Stomach smooth muscle (tissue), 2 donors: ENCODE results near the gene SCN4B.

Experiments used
- H3K27ac ChIP-seq: one replicate; pipeline ENCODE4 v1.7.0; 2013; ENCODE audit warnings: mild to moderate bottlenecking, low read length, inconsistent platforms
- H3K27me3 ChIP-seq, 2 donors: one replicate each; pipeline ENCODE4 v1.7.0; 2013; ENCODE audit warnings: low read length in 2 of 2; ENCODE audit not compliant: insufficient read depth in 2 of 2, control insufficient read depth in 1 of 2
- H3K36me3 ChIP-seq, 2 donors: one replicate each; pipeline ENCODE4 v1.7.0; 2013; ENCODE audit warnings: low read length in 2 of 2; ENCODE audit not compliant: control insufficient read depth in 2 of 2, insufficient read depth in 2 of 2
- H3K4me1 ChIP-seq: one replicate; pipeline ENCODE4 v1.7.0; 2013; ENCODE audit warnings: low read length; ENCODE audit not compliant: control insufficient read depth, insufficient read depth
- H3K4me3 ChIP-seq, 2 donors: one replicate each; pipeline ENCODE4 v1.7.0; 2013; ENCODE audit warnings: low read length in 2 of 2
- H3K9ac ChIP-seq, 2 donors: one replicate each; pipeline ENCODE4 v1.7.0; 2013; ENCODE audit warnings: low read length in 2 of 2, mild to moderate bottlenecking in 1 of 2
- H3K9me3 ChIP-seq, 2 donors: one replicate each; pipeline ENCODE4 v1.7.0; 2013; ENCODE audit warnings: low read length in 2 of 2; ENCODE audit not compliant: control insufficient read depth in 2 of 2
- donor health status: healthy.
- donor health status: Pancreatic carcinoma.

The SCN4B gene

GRCh38 chr11:118142081-118142480 lies 10.5 kb downstream of the SCN4B start:
- no peaks in the 10 kb centered on the region for H3K9me3 ChIP-seq
- no peaks in the 10 kb centered on the region for H3K36me3 ChIP-seq
- H3K9ac ChIP-seq, result no peak overlapping the region
- peaks cover 7% of the 10 kb centered on the region for H3K4me1 ChIP-seq
- H3K27ac ChIP-seq, result no peak overlapping the region
- no peak overlapping the region for H3K4me3 ChIP-seq
- H3K27me3 ChIP-seq, result peaks cover 28 to 35% of the 10 kb centered on the region in 2 donors

DNA sequence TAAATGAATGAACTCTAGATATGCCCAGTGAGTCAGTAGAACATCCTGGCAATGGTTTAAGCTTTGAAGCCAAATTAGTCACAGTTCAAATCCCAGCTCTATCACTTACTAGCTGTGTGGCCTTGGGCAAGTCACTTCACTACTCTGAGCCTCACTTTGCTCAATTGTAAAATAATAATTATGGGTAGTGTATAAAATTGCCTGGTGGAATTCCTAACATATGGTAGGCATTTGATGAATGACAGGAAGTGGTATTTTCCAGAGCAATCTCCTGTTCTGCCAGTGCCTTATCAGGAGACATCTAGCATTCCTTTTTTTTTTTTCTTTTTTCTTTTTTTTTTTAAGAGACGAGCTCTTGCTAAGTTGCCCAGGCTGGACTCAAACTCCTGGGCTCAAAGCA lies 13.0 kb downstream of the SCN4B start:
- Histone ChIP-seq H3K27ac (no peak overlapping the region), H3K27me3 (peaks cover 28 to 38% of the 10 kb centered on the region in 2 donors), H3K9me3 (no peaks in the 10 kb centered on the region)

GRCh38 chr11:118138839-118139420 lies 13.7 kb downstream of the SCN4B start:
- Histone ChIP-seq H3K4me3 (no peak overlapping the region), H3K9me3 (no peaks in the 10 kb centered on the region), H3K4me1 (no peaks in the 10 kb centered on the region), H3K36me3 (no peaks in the 10 kb centered on the region), H3K9ac (no peak overlapping the region), H3K27me3 (peaks cover 28 to 32% of the 10 kb centered on the region in 2 donors), H3K27ac (no peak overlapping the region)

More for the DNA sequence above, 13.0 kb downstream of the SCN4B start:
- Histone ChIP-seq H3K36me3 (no peaks in the 10 kb centered on the region), H3K9ac (no peak overlapping the region), H3K4me1 (no peaks in the 10 kb centered on the region), H3K4me3 (no peak overlapping the region)

DNA sequence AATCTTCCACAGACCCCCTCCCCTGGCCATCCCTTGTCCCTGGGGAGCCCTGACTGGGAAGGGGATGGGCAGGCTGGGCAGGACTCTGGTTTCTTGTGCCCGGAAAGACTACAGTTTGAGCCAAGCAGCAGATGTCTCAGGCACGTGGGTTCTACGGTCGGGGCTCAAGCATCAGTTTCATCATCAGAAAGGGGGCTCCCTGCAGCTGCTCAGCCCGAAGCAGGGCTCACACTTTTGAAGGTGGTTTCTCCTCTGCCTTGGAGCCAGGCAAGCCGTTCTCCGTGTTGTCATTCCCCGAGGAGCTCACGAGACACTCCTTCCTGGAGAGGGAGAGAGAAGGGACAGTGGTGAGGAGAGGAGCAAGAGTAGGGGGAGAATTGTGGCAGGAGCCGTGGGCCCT lies 15.8 kb downstream of the SCN4B start:
- H3K27me3 ChIP-seq, result peaks cover 16 to 18% of the 10 kb centered on the region in 2 donors
- no peaks in the 10 kb centered on the region for H3K4me1 ChIP-seq

DNA sequence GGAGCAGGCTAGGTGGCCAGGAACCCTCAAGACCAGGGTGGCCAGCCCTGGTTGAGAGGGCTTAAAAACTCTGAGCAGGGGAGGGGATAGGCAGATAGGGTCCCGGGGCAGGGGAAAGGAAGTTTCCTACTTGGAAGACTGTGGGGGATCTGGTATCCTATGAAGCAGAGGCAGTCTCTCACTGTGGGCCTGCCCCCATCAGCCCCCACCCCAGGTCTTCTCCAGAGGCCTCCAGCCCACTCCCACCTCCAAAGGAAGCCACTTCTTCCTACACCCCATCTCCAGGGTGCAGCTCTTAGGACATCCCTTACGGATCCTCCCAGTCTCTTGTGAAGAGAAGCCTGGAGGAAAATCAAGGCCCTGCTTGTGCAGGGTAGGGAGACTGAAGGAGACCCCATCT lies 16.3 kb downstream of the SCN4B start:
- H3K4me1 ChIP-seq, result no peaks in the 10 kb centered on the region
- H3K9ac ChIP-seq, result no peak overlapping the region
- no peaks in the 10 kb centered on the region for H3K36me3 ChIP-seq
- no peak overlapping the region for H3K27ac ChIP-seq
- H3K9me3 ChIP-seq, result no peaks in the 10 kb centered on the region
- peaks cover 12 to 16% of the 10 kb centered on the region in 2 donors for H3K27me3 ChIP-seq
- no peak overlapping the region for H3K4me3 ChIP-seq

More for the DNA sequence above, 15.8 kb downstream of the SCN4B start:
- Histone ChIP-seq H3K9ac (no peak overlapping the region), H3K27ac (no peak overlapping the region), H3K36me3 (no peaks in the 10 kb centered on the region), H3K9me3 (no peaks in the 10 kb centered on the region), H3K4me3 (no peak overlapping the region)

GRCh38 chr11:118135796-118136165 lies 16.8 kb downstream of the SCN4B start:
- peaks cover 7 to 16% of the 10 kb centered on the region in 2 donors for H3K27me3 ChIP-seq
- no peaks in the 10 kb centered on the region for H3K36me3 ChIP-seq
- H3K27ac ChIP-seq, result no peak overlapping the region
- H3K4me3 ChIP-seq, result no peak overlapping the region
- H3K9me3 ChIP-seq, result no peaks in the 10 kb centered on the region
- no peak overlapping the region for H3K9ac ChIP-seq
- no peaks in the 10 kb centered on the region for H3K4me1 ChIP-seq

GRCh38 chr11:118135051-118135795 lies 17.4 kb downstream of the SCN4B start:
- Histone ChIP-seq H3K27me3 (peaks cover 2 to 14% of the 10 kb centered on the region in 2 donors), H3K4me3 (no peak overlapping the region), H3K4me1 (no peaks in the 10 kb centered on the region), H3K27ac (no peak overlapping the region), H3K36me3 (no peaks in the 10 kb centered on the region), H3K9ac (no peak overlapping the region), H3K9me3 (no peaks in the 10 kb centered on the region)

DNA sequence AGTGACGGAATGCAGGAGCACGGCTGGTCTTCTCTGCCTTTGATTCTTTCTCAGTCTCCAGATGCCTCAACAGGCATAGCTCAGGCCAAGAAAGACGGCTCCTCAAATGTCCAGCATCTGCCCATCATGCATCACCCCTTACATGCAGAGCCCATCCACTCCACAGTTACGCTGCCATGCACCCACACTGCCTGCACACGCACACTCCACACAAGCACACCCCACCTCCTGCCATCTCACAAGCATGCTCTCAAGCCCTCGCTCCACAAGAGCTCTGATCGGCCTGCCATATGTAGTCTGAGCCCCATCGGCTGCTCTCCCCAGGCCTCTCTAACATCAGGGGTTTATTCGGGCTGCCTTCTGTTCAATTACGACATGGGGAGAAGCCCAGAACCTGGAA lies 18.8 kb downstream of the SCN4B start:
- peaks cover 0 to 12% of the 10 kb centered on the region in 2 donors for H3K27me3 ChIP-seq
- no peaks in the 10 kb centered on the region for H3K4me1 ChIP-seq
- H3K36me3 ChIP-seq, result no peaks in the 10 kb centered on the region
- H3K9me3 ChIP-seq, result no peaks in the 10 kb centered on the region
- H3K27ac ChIP-seq, result no peak overlapping the region
- no peak overlapping the region for H3K9ac ChIP-seq
- no peak overlapping the region for H3K4me3 ChIP-seq

GRCh38 chr11:118132385-118133151 lies 20.1 kb downstream of the SCN4B start:
- no peak overlapping the region for H3K9ac ChIP-seq
- no peaks in the 10 kb centered on the region for H3K36me3 ChIP-seq
- no peaks in the 10 kb centered on the region for H3K9me3 ChIP-seq
- no peak overlapping the region for H3K27ac ChIP-seq
- H3K4me3 ChIP-seq, result no peak overlapping the region
- no peaks in the 10 kb centered on the region for H3K4me1 ChIP-seq
- peaks cover 0 to 8% of the 10 kb centered on the region in 2 donors for H3K27me3 ChIP-seq

DNA sequence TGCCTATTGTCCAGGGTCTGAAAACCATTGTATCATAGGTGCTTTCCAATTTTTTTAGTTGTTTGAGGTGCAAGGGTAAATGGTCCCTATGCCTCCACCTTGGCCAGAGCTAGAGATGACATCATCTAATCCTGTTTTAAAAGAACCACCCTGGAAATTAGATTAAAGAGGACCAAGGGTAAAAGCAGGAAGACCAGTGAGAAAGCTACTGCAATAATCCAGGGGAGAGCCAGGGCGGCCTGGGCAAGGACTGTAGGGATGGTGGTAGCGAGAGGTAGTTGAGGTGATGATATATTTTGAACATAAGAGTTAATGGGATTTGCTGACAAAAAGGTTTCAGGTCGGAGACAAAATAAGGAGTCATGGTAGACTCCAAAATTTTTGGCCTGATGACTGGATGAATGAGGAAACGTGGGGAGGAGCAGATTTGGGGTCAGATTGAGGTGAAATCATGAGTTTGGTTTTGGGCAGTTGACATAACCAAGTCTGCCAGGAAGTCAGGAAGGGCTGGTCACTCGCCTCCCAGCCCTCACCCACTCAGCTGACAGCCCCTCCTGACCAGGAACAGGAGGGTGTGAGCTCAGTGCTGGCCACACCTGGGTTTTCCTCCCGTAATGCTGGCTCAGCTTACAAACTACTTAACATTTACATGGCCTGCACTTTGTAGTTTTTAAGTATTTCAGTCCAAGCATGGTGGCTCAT lies 23.0 kb downstream of the SCN4B start:
- Histone ChIP-seq H3K27ac (no peak overlapping the region), H3K9me3 (no peaks in the 10 kb centered on the region), H3K27me3 (peaks cover 0 to 2% of the 10 kb centered on the region in 2 donors), H3K36me3 (no peaks in the 10 kb centered on the region), H3K4me1 (no peaks in the 10 kb centered on the region), H3K9ac (no peak overlapping the region), H3K4me3 (no peak overlapping the region)
